Stimulated activated CD4-positive, alpha-beta T cell treated with anti-CD3 and anti-CD28 coated beads, Interleukin-4, amount 100 ng/mL, for 1 hour (primary cell): ENCODE data around the gene HSD17B1.
"Not testable (repeated sequence)": the region's sequence is repeated elsewhere in the genome, so short reads cannot be mapped to it uniquely, and the experiment has no call there.

Experiments used
- DNase-seq: peaks from one replicate; pipeline ENCODE4 v3.0.0-alpha.2; 2020

HSD17B1 gene, protein sequence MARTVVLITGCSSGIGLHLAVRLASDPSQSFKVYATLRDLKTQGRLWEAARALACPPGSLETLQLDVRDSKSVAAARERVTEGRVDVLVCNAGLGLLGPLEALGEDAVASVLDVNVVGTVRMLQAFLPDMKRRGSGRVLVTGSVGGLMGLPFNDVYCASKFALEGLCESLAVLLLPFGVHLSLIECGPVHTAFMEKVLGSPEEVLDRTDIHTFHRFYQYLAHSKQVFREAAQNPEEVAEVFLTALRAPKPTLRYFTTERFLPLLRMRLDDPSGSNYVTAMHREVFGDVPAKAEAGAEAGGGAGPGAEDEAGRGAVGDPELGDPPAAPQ

DNA sequence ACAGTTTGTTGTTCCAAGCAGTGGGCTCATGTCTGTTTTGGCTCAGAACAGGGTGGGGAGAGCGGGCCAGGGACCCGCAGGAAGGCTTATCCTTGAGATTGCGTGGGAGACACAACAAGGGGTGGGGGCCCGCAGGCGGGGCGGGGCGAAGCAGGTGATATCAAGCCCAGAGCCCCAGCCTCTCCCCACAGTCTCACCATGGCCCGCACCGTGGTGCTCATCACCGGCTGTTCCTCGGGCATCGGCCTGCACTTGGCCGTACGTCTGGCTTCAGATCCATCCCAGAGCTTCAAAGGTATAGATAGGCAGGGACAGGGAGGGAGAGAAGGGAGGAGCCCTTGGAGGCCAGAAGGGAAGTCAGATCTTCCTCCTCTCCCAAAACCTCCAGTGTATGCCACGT, at the start of gene HSD17B1:
Gene HSD17B1, plus strand, starts transcription at position 188 of the 400 bp plus-strand sequence. Its CDS starts 11 bp downstream, at position 199.
- DNase-seq = not testable (repeated sequence)

DNA sequence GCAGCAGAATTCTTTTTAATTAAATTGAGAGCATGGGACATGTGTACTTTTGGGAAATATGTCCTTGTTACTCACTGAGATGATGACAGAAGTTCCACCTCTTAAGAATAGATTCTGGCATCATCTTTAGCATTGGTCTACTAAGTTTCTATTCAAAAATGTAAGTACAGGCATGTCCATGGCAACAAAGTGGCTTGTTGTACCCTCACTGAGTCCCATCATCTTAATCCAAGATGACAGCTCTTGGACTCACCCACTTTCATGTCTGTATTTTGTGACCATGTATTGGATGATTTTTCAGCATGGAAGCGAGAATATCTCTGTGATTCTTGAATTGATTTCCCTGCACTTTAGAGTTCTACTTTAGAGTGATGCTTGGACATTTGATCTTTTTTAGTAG, 49.8 kb upstream of the HSD17B1 start:
- DNase-seq = no peak

DNA sequence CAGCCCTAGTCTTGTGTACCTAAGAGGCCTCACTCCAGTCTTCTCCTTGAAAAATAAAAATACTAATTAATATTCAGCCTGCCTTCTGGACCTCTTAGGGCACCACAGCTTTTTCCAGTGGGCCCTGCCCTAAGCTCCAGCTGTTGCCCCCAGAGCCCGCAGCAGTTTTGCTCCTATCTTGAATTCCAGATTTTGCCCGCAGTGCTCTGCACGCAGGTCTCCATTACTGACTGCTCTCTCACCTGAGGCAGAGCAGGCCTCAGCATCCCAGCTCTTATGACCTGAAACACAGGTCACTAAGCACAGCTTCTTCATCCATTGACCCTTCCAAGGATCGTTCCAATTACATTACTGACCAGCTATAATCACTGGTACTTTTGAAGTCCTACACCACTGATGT, 45.1 kb upstream of the HSD17B1 start:
- DNase-seq = no peak

DNA sequence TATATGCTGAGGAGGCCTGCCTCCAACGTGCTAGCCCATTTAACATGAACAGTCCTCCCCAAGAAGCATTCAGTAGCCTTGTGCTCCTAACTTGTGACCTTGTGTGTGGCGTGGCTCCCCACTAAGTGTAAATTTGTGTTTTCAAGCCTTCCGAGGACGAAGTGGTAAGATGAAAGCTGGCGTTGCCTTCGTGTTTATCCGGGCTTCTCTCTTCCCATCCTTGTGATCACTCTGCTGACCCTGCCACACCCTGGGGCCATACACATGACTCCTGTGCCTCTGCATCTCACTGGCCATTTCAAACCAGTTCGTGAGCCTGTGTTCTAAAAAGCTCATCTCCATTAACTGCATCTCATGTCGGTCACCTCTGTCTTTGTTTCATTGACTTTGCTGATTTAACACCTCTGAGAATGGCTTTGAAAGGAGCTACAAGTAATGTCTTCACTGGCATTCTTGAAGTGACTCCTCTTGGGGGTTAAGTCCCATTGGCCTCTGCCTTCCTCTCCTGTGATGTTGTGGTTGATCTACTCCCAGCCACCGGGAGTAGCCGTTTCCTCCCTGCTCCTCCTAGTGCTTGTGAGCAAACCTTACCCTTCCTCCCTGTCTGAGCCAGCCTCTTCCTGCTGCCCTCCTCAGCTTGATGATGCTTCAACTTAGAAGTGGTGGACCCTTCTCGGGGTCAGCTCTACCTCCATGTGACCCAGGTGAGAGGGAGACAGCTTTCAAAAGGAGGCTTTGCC, 44.1 kb upstream of the HSD17B1 start:
- DNase-seq = no peak

DNA sequence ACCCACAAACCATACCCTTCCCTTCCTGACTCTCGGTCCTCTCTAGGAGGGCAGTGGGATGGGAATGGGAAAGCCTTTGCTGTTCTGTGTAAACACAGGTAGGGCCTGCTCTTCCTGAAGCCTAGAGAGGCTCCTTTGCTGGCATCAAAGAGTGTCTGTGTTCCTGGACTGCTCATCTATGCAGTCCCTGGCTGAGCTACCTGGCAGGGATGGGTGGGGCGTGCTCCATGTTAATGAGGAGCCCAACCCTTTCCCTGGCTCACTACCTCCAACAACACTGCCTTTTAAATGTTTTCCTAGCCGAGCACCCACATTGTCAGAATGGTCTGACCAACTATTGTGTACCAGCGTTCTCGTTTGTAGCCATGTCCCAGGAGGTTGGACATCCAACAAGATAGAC, 43.3 kb upstream of the HSD17B1 start:
- DNase-seq = no peak

DNA sequence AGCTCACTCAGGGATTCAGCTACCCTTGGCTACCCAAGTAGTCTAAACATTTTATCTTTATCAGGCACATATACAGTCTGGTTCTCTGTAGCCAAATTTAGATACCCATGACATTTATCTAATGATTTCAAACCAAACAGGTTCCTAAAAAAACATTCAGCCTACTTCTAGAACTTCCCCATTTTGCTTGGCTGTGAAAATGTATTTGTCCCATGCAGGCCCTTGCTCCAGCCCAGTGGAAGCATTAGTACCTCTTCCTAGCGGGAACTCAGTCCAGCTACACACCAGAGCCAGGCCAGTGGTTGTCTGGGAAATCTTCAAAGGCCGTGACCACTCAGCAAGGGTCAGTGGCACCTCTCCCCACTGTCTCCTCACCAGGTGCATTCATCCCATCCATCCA, 42.9 kb upstream of the HSD17B1 start:
- DNase-seq = no peak

DNA sequence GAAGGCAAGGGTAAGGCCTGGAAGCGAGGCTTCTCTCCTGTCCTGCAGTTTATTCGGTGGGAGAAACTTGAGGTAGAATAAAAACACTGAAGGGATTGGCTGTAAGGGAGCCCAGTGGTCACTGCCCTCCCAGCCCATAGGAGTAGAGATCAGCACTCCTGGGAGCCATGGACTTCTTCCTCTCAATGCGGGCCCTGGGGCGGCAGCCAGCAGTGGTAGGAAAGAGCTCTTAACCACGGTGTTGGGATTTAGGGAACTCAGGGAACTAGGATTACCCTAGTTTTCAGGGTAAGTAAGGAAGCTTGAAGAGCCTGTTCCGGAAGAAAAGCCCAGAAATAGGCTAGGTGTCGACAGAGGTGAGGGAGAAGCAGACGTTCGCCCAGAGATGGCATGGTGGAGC, 40.5 kb upstream of the HSD17B1 start:
- DNase-seq = no peak

DNA sequence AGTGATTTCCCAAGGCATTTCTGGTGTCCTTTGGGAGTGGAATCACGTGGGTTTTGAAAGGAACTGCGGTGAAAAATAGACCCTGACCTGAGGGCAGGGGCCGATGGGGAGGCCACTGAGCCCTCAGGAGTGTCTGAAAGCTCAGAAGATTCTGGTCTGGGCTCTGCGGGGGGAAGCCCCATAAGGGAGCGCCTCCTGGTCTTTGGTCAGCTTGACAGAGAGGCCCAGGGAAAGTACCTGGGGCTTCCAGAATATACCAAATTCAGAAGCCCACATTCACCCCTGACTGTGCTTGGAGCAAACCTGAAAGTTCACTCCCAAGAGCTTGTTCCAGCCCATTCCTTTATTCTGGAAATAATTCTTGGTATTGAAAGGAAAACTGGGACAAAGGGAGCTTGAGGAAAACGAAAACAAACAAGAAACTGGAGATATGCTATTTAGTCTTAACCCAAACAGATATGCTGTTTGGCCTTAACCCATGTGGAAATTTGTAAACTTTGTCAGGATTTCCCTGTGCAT, 39.9 kb upstream of the HSD17B1 start:
- DNase-seq = no peak

DNA sequence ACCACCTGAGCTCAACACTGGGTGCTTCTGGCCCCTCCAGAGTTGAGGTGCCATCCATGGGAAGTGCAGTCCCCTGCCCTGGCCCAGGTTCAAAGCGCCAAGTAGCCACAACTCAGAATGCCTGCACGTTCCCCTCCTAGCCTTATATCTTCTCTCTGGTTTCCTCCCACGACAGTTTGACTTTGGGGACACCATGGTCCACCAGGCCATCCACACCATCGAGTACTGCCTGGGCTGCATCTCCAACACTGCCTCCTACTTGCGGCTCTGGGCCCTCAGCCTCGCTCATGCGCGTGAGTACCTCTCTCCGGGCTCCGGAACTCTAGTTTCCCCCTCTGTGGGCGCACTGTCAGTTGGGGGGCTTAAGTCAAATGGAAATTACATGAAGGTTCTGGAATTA, 39.0 kb upstream of the HSD17B1 start:
- no peak for DNase-seq

DNA sequence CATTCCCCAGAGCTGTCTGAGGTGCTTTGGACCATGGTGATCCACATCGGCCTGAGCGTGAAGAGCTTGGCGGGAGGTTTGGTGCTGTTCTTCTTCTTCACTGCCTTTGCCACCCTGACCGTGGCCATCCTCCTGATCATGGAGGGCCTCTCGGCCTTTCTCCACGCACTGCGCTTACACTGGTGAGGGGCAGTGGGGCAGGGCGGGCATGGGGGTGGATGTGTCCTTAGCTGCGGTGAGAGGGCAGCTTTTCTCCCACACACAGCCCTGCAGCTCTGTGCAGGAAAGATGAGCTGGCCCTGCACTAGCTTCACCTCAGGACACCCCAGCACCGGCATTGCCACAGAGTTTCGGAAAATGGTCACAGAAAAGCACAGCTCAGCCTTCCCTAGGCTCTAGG, 38.4 kb upstream of the HSD17B1 start:
- no peak for DNase-seq

DNA sequence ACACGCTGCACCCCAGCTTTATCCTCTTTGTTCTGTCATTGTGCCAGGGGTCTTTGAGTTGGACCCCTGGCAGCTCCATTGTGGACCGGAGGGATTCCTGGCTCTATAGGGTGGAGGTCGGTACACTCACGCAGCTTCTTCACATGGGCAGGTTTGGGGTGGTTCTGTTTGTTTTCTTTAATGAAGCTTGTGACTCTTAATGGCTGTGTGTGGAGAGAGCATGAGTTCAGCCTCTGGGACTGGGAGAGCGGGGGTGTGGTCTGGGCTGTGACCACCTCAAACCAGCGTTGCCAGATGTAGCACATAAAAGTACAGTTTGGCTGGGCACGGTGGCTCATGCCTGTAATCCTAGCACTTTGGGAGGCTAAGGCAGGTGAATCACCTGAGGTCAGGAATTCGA, 37.9 kb upstream of the HSD17B1 start:
- DNase-seq = no peak

DNA sequence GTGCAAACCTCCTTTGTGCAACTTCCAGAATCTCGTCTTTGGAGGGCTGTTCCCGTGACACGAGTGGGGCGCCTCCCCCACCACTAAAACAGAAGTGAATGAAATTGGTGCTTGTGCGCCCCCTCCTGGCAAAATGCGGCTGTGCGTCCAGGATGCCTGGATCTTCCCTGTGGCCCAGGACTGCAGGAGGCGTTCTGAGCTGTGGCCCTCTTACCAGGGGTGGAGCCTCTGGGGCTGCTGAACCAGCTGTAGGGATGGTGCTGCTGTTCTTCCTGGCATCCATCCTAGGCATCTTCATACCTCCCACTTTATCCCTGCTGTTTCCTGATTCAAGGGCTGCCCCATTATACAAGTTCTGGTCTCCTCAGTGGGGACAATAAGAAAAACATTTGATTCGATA, 35.2 kb upstream of the HSD17B1 start:
- peak; percentile 81 for DNase-seq

DNA sequence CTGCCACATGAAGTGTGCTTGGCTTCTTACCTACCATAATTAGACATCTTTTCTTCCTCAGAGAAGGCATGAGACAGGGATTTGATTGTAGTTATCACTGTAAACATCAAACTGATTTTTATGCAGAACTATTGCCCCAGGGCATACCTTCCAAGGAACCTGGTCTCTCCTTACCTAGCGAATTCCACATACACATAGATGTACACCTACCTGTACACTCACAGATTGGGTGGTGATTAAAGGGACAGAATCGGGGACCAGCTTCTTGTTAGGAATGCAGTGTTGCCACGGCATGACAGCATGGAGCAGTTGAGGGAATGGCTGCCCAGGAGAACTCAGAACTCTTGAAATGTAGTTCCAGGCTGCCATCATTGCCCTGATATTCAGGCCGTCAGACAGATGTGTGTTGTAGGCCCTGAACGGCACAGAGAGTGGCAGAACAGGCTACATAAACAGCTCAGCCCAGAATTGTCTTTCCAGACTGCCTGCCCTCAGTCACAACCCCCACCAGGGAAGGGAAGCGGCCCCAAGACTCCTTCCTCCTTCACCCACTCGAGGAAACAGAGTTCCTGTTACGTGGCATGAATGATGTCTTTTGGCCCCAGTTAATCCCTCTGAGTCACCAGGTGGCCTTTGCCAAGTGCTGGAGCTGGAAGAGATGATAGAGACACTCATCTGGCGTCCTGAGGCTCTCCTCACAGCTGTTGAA, 34.5 kb upstream of the HSD17B1 start:
- no peak for DNase-seq

DNA sequence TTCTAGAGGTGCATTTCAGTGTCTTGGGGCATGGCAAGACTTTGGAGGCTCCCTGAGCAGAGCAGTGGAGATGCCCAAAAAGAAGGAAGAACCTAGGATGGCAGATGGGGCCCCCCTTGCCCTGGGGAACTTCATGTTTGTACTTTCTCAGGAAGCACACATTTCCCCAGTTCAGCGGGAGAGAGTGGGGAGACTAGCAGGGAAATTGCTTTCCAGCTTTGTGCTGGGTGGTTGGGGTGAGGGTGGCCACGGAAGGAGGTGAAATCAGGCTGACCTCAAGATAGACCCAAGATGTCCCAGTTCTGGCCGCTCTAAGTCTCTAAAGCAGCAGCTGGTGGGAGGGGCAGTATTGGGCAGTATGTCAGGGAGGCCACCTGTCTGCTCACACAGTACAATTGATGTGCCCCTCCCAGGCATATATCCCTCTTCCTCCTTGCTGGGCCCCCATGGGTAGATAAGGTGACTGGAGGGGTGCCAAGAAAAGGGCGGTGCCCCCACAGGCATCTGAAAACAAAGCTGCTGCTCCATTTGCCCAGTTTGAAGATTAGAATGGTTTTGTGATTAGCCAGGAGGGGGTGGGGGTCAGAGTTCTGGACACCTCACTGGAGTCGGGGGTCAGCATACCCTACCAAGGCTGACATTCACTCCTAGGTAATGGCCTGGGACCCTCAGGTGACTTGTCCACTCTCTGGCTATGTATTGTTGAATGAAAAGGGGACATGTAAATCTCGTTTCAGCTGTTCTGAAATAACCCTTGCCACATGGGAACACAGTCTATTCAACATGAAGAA, 33.8 kb upstream of the HSD17B1 start:
- no peak for DNase-seq

DNA sequence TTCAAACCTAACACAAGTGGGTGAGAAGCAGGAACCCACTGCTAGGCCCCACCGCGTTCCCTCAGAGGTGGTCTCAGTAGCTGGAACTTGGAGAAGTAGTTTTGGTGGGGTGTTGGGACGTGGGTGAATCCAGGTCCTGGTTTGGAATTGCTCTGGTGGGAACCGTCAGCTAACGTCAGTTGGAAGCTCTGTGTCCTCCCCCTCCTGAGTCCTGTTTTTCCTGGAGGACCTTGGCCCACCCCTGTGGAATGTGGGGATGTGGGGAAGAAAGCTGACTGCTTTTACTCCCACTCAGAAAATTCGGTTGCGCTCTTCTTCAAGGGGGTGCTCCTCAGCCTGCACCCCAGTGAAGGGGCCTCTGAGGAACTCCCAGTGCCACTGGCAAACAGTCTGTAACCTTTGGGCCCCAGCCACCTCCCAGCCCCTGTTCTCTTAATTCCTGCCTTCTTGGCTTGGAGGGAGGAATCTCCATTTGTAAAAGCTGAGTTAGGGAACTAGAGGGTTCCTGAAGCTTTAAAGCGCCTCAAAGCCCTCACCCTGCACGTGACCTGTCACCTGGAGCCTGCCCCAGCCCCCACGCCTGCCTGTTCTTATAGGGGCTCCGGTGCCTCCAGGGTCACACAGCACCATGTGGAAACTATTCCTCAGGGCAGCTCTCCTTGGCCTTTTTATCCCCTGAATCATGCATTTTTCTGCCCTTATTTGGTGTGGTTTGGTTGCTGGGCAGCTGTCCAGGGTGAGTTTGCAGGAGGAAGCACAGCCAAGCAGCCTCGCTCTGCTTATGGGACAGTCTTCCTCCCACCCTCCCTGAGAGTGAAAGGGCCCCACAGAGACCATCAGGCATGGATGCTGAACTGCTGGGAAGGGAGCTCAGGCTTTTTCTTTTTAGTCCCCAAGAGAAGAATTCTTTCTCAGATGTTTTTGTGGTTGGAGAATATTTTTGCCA, 32.9 kb upstream of the HSD17B1 start:
- no peak for DNase-seq

DNA sequence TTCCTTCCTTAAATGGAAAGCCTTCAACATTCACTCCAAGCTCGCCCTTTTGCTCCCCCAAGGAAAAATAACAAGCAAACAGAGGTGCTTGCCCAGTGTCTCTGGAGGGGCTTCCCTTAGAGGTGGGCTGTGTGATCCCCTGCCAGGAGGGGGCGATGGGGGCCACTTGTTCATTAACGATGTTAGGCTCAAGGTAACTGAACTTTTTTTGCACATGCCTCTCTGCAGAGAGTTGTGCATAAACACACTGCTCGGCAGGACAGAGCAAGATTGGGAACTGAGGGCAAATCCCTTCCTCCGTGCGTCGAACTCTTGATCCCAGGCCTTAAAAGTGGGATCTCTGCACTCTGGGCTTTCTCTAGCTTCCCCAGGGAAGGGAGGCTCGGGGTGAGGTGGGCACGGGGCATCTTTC, 32.2 kb upstream of the HSD17B1 start:
- DNase-seq = peak; percentile 35

DNA sequence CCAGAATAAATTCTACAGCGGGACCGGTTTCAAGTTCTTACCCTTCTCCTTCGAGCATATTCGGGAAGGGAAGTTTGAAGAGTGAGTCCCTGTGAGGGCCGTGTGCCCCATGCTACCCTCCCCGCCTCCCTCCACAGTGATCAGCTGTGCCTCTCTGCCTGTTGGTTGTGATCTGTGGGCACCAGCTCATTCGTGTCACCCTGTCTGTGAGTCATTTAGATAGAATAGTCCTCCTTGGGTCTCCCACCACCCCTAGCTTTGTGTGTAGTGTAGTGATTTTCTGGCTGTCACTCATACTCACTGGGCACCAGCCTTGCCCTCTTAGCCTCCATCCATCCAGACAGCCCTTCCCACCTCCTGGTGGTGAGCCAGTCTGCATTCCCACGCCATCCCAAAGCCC, 31.7 kb upstream of the HSD17B1 start:
- DNase-seq = no peak

DNA sequence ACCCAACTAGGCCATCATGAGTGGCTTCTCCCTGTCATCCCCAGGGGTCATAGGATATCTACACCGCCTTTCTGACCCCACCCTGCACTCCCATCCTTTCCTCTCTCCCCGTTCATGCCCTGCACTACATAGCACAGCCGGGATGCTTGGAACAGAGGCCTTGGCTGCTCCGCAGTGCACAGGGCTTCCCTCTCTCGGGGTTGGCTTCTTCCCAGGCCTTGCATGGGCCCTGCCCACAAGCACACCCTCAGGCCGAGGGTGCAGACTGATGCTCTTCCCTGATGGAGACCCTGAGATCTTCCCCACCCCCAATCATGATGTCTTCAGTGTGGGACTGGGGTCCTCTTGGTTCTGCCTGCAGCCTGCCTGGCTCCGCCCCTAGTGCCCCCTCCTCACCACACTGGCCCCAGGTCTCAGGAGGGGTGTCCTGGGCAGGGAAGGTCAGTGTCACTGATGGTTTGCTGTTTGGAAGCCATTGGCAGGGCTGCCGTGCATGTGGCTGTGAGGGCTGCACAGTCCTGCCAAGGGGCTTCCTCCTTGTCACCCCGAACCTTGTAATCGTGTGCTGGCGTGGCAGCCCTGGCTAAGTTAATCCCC, 31.0 kb upstream of the HSD17B1 start:
- DNase-seq = no peak

DNA sequence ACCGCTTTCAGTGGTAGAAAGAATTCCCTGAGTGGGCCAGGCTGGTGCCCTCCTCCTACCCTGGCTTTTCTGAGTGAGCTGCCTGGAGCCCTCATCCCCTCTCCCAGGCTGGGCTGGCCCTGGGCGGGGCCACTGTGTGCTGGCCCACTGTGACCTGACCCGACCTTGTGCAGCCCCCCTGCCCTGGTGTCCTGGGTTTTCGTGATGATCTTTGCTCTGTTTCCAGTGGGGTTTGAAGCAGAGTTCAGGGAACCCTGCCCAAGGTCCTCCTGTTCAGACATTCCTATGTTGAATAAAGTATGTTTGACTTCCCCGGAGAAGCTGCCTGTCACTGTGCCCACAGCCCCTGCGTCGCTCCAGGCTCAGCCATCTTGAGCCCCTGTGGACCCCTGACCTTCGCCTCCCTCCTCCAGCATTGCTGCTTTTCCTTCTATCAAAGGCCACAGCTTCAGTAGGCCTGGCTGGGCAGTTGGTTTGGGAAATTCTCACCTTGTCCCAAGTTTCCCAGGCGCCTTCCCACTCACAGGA, 30.4 kb upstream of the HSD17B1 start:
- DNase-seq = no peak

DNA sequence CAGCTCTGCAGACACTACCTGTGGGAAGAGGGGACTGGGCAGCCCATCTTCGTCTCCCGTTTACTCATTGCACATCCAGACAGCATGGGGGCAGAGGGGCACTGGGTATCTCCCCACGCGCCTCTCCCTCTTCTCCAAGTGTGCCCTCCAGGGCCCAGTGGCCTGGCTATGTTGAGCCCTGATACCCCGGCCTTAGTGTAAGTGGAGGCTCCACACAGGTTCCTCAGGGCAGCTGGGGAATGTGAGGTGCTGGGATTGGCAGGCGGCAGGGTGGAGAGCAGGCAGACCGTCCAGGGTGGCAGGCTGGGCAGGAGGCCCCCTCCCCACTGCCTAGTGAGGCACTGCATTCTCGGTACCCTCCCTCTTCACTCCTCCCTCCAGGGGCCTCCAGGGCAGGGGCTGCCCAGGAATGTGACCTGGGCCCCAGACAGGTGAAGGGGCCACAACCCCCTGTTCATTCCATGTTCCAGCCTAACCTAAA, 29.9 kb upstream of the HSD17B1 start:
- no peak for DNase-seq

DNA sequence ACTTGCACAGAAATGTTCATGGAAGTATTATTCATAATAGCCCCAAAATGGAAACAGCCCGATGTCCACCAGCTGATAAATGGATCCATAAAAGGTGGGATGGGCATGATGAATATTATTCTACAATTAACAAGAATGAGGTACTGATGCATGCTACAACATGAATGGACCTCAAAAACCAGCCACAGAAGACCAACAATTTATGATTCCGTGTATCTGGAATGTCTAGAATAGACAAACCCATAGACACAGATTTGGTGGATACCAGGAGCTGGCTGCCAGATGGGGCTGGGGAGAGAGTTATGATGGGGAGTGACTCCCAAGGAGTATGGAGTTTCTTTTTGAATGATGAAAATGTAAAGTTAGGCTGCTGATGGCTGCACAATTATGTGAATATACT, 27.5 kb upstream of the HSD17B1 start:
- DNase-seq = no peak
